Measurements from ENCODE around the gene QRFPR. TPM values are rescaled to one million over a fixed set of nuclear protein-coding genes. Genes with fewer than 3 reads are reported as not detected.

Gene QRFPR
- total and polyA plus RNA-seq, 4 donors, result not detected

- 62% methylated on average over 7 of the region's 7 CpGs for WGBS
Measured at GRCh38 chr4:121308828-121309227, 72.0 kb downstream of the QRFPR start.

GRCh38 chr4:121308328-121308663, 72.5 kb downstream of the QRFPR start:
- DNase-seq (ENCODE audit: low spot score), result no peak
- no peak overlapping the region for H3K27ac ChIP-seq (ENCODE audit: low read depth in 1 of 2, low read length in 2 of 2)
- no peaks in the 10 kb centered on the region for H3K27me3 ChIP-seq (ENCODE audit: control insufficient read depth in 4 of 4, insufficient read depth in 4 of 4, low read length in 3 of 4)
- no peak overlapping the region for H3K4me3 ChIP-seq (ENCODE audit: low read depth in 1 of 3, low read length in 3 of 3)
- H3K4me1 ChIP-seq (ENCODE audit: control insufficient read depth in 4 of 4, insufficient read depth in 4 of 4, low read length in 3 of 4), result peaks cover 0 to 3% (median 1%) of the 10 kb centered on the region in 4 donors
- WGBS, result 52% methylated on average over 1 of the region's 1 CpG
- H3K9me3 ChIP-seq (ENCODE audit: control insufficient read depth in 4 of 4, low read length in 3 of 4), result no peaks in the 10 kb centered on the region
- no peak overlapping the region for H3K9ac ChIP-seq (ENCODE audit: low read depth in 1 of 2, low read length in 2 of 2)
- H3K36me3 ChIP-seq (ENCODE audit: control insufficient read depth in 4 of 4, insufficient read depth in 3 of 4, low read depth in 1 of 4, low read length in 3 of 4), result no peaks in the 10 kb centered on the region
- TF ChIP-seq RAD21 (IDR thresholded peaks at IDR 0.05), result no peak
- no peak for TF ChIP-seq SP1 (IDR thresholded peaks at IDR 0.05)
- no peak for TF ChIP-seq EGR1 (IDR thresholded peaks at IDR 0.05; ENCODE audit: low read depth in 2 of 2)
- no peak for TF ChIP-seq HNF4G (IDR thresholded peaks at IDR 0.05)
- no peak for TF ChIP-seq REST (IDR thresholded peaks at IDR 0.05)
- no peak for TF ChIP-seq YY1 (IDR thresholded peaks at IDR 0.05)
- no peak for TF ChIP-seq HNF4A (conservative IDR thresholded peaks at IDR 0.05)
- TF ChIP-seq FOXA2 (IDR thresholded peaks at IDR 0.05), result no peak
- no peak for TF ChIP-seq CTCF (IDR thresholded peaks at IDR 0.05; ENCODE audit: low read depth, low read length, missing input control)
- no peak for TF ChIP-seq TAF1 (conservative IDR thresholded peaks at IDR 0.05)
- TF ChIP-seq FOXA1 (IDR thresholded peaks at IDR 0.05), result no peak
- TF ChIP-seq ZBTB33 (IDR thresholded peaks at IDR 0.05), result no peak
- no peak for TF ChIP-seq RXRA (IDR thresholded peaks at IDR 0.05)
- no peak for TF ChIP-seq ATF3 (IDR thresholded peaks at IDR 0.05)
- TF ChIP-seq MAX (IDR thresholded peaks at IDR 0.05), result no peak
- no peak for TF ChIP-seq NR2F2 (IDR thresholded peaks at IDR 0.05)

More at GRCh38 chr4:121308828-121309227, 72.0 kb downstream of the QRFPR start:
- TF ChIP-seq YY1 (IDR thresholded peaks at IDR 0.05) (no peak), NR2F2 (IDR thresholded peaks at IDR 0.05) (no peak), EGR1 (IDR thresholded peaks at IDR 0.05; ENCODE audit: low read depth in 2 of 2) (no peak), TAF1 (conservative IDR thresholded peaks at IDR 0.05) (no peak), CTCF (IDR thresholded peaks at IDR 0.05; ENCODE audit: low read depth, low read length, missing input control) (no peak), RAD21 (IDR thresholded peaks at IDR 0.05) (no peak), JUND (IDR thresholded peaks at IDR 0.05) (no peak), ATF3 (IDR thresholded peaks at IDR 0.05) (no peak), SP1 (IDR thresholded peaks at IDR 0.05) (no peak), HNF4A (conservative IDR thresholded peaks at IDR 0.05) (no peak), MAX (IDR thresholded peaks at IDR 0.05) (no peak), RXRA (IDR thresholded peaks at IDR 0.05) (no peak)
- peaks cover 0 to 3% (median 1%) of the 10 kb centered on the region in 4 donors for H3K4me1 ChIP-seq (ENCODE audit: control insufficient read depth in 4 of 4, insufficient read depth in 4 of 4, low read length in 3 of 4)
- no peaks in the 10 kb centered on the region for H3K36me3 ChIP-seq (ENCODE audit: control insufficient read depth in 4 of 4, insufficient read depth in 3 of 4, low read depth in 1 of 4, low read length in 3 of 4)
- no peak overlapping the region for H3K9ac ChIP-seq (ENCODE audit: low read depth in 1 of 2, low read length in 2 of 2)
- DNase-seq (ENCODE audit: low spot score), result no peak
- H3K4me3 ChIP-seq (ENCODE audit: low read depth in 1 of 3, low read length in 3 of 3), result no peak overlapping the region
- no peaks in the 10 kb centered on the region for H3K27me3 ChIP-seq (ENCODE audit: control insufficient read depth in 4 of 4, insufficient read depth in 4 of 4, low read length in 3 of 4)
- no peaks in the 10 kb centered on the region for H3K9me3 ChIP-seq (ENCODE audit: control insufficient read depth in 4 of 4, low read length in 3 of 4)
- no peak overlapping the region for H3K27ac ChIP-seq (ENCODE audit: low read depth in 1 of 2, low read length in 2 of 2)
